ENCODE data around the gene CMTR1. TPM values are rescaled to one million over a fixed set of nuclear protein-coding genes. Genes with fewer than 3 reads are reported as not detected.
"Not testable (repeated sequence)": the region's sequence is repeated elsewhere in the genome, so short reads cannot be mapped to it uniquely, and the experiment has no call there.

CMTR1 gene
- total and polyA plus RNA-seq, 2 donors = 32.2 to 39.6 TPM

DNA sequence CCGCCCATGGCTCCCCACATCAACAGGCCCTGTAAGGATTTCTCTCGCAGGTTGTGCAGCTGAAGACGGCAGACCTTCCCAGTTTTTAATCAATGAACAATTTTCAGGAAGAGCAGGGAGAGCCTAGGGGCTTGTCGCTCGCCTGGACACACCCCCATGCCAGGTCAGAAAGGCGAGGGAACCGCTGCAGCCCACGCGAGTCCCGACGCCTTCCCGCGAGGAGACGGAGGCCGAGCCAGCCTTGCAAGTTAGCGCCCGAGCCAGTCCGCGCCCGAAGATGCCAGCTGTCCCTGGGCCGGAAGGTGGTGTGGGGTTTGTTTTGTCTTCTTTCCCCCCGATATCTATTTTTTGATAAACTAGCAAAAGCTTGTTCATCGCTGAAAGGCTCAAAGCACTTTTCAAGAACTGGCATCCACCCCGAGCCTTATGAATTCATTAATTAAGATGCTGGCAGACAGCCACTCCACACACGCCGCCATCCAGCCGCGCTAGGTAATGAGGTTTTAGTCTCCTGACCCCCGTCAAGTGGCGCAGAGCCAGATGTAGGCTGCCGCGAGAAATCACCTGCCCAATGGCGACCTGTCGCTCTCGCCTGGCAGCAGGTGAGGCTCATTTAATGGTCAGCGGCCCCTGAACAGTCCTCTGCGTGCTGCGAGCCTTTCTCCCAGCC is 60.1 kb downstream of the CMTR1 start:
- Histone ChIP-seq H3K27me3 (ENCODE audit: control insufficient read depth in 2 of 2, insufficient read depth in 1 of 2, low read length in 1 of 2) (no peaks in the 10 kb centered on the region), H3K36me3 (ENCODE audit: control insufficient read depth in 2 of 2, insufficient read depth in 2 of 2, low read length in 1 of 2) (peaks cover 5 to 6% of the 10 kb centered on the region in 2 donors), H3K27ac (ENCODE audit: low read depth in 1 of 2, low read length in 1 of 2) (no peak overlapping the region), H3K4me3 (ENCODE audit: low read length in 2 of 2) (no peak overlapping the region), H3K9me3 (ENCODE audit: control insufficient read depth in 2 of 2, insufficient read depth in 1 of 2, low read length in 1 of 2) (no peaks in the 10 kb centered on the region), H3K4me1 (ENCODE audit: control insufficient read depth in 2 of 2, insufficient read depth in 2 of 2, low read length in 2 of 2) (peaks cover 18 to 59% of the 10 kb centered on the region in 2 donors)
- 97% methylated on average over 38 of the region's 38 CpGs for WGBS
- DNase-seq (ENCODE audit: low read depth in 6 of 9, low spot score in 9 of 9) = no peak

DNA sequence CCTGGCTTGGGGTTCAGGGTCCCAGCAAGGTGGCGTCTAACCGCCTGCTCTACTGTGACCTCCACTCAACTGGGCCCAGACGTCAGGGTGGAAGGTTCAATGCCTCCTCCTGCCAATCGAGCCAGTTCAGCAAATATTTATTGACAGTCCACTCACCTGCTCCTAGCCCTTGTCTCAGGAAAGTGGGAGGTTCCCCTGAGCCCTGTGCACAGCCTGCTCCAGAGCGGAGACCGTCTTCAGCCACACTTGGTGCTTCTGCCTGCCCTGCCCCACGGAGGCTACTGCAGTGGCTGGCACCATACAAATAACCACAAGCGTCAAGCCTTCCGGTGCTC is 60.6 kb downstream of the CMTR1 start:
- Histone ChIP-seq H3K27me3 (ENCODE audit: control insufficient read depth in 2 of 2, insufficient read depth in 1 of 2, low read length in 1 of 2) (no peaks in the 10 kb centered on the region), H3K9me3 (ENCODE audit: control insufficient read depth in 2 of 2, insufficient read depth in 1 of 2, low read length in 1 of 2) (no peaks in the 10 kb centered on the region), H3K4me3 (ENCODE audit: low read length in 2 of 2) (no peak overlapping the region), H3K27ac (ENCODE audit: low read depth in 1 of 2, low read length in 1 of 2) (no peak overlapping the region), H3K36me3 (ENCODE audit: control insufficient read depth in 2 of 2, insufficient read depth in 2 of 2, low read length in 1 of 2) (peaks cover 5% of the 10 kb centered on the region in 2 donors), H3K4me1 (ENCODE audit: control insufficient read depth in 2 of 2, insufficient read depth in 2 of 2, low read length in 2 of 2) (peaks cover 21 to 60% of the 10 kb centered on the region in 2 donors)
- 96% methylated on average over 9 of the region's 9 CpGs for WGBS
- DNase-seq (ENCODE audit: low read depth in 6 of 9, low spot score in 9 of 9) = no peak

DNA sequence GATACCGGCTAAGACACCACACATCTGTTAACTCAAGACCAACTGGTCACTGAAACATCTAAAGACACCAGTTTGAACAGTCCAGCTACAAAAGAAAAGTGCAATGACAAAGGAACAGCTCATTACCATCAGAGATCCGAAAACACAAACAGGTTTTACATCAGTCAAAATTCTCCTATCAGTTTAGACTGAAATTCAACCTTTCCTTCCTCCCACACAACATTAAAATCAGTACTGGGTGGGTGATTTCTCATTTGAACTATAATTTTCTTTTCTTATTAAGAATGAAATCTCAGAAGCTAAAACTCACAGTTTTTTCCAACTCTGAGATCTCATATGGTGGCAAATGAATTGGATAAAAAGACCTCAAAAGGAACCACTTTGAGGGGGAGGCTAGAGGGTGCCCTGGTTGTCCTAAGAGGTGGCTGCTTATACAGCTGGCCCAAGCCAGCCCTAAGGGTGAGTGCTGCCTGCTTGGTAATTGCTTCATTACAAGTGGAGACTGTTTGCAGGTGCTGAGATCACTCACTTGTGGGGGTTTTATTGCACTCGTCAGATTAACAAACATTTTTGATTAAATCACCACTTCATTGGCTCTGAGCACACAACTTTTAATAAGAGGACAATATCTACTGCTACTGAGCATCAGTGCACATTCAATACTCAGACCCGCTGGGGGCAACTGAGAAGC is 62.4 kb downstream of the CMTR1 start:
- WGBS = 89% methylated on average over 4 of the region's 4 CpGs
- H3K27me3 ChIP-seq (ENCODE audit: control insufficient read depth in 2 of 2, insufficient read depth in 1 of 2, low read length in 1 of 2) = no peaks in the 10 kb centered on the region
- no peak for DNase-seq (ENCODE audit: low read depth in 6 of 9, low spot score in 9 of 9)
- peaks cover 0 to 2% of the 10 kb centered on the region in 2 donors for H3K9me3 ChIP-seq (ENCODE audit: control insufficient read depth in 2 of 2, insufficient read depth in 1 of 2, low read length in 1 of 2)
- H3K4me3 ChIP-seq (ENCODE audit: low read length in 2 of 2) = no peak overlapping the region
- H3K4me1 ChIP-seq (ENCODE audit: control insufficient read depth in 2 of 2, insufficient read depth in 2 of 2, low read length in 2 of 2) = peaks cover 29 to 61% of the 10 kb centered on the region in 2 donors
- H3K36me3 ChIP-seq (ENCODE audit: control insufficient read depth in 2 of 2, insufficient read depth in 2 of 2, low read length in 1 of 2) = peaks cover 5% of the 10 kb centered on the region in 2 donors
- H3K27ac ChIP-seq (ENCODE audit: low read depth in 1 of 2, low read length in 1 of 2) = no peak overlapping the region

DNA sequence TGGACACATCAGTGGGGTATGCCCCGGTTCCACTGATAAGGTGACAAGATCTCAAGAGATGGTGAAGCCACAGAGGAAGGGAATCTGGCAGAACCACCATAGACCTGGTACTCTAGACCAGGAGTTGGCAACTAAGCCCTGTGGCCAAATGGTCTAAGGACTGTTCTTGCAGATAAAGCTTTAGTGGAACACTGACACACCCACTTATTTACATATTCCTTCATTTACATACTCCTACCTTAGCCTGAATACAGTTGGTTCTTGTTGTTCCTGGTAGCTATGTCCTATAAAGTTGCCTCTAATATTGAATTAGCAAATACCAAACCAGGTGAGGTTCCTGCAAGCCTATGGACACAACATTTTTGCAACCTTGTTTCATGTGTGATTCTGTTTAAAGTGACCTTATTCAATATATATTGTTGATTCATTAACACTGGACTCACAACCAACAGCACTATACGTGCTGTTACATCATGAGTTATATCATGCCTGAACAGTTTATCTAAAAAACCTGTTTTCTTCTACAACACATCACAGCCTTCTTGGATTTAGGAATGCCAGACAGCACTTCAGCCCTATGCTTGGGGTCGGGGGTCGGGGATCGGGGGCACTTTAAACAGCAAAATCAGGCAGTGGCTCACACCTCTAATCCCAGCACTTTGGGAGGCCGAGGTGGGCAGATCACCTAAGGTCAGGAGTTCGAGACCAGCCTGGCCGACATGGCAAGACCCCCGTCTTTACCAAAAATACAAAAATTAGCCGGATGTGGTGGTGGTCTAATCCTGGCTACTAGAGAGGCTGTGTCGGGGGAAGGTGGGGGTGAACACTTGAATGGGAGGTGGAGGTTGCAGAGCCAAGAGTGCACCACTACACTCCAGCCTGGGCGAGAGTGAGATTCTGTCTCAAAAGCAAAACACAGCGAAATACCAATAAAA is 64.2 kb downstream of the CMTR1 start:
- H3K4me1 ChIP-seq (ENCODE audit: control insufficient read depth in 2 of 2, insufficient read depth in 2 of 2, low read length in 2 of 2) = peaks cover 25 to 61% of the 10 kb centered on the region in 2 donors
- no peak overlapping the region for H3K27ac ChIP-seq (ENCODE audit: low read depth in 1 of 2, low read length in 1 of 2)
- H3K4me3 ChIP-seq (ENCODE audit: low read length in 2 of 2) = no peak overlapping the region
- peaks cover 5% of the 10 kb centered on the region in 2 donors for H3K36me3 ChIP-seq (ENCODE audit: control insufficient read depth in 2 of 2, insufficient read depth in 2 of 2, low read length in 1 of 2)
- no peaks in the 10 kb centered on the region for H3K27me3 ChIP-seq (ENCODE audit: control insufficient read depth in 2 of 2, insufficient read depth in 1 of 2, low read length in 1 of 2)
- no peak for DNase-seq (ENCODE audit: low read depth in 6 of 9, low spot score in 9 of 9)
- peaks cover 0 to 2% of the 10 kb centered on the region in 2 donors for H3K9me3 ChIP-seq (ENCODE audit: control insufficient read depth in 2 of 2, insufficient read depth in 1 of 2, low read length in 1 of 2)
- 97% methylated on average over 13 of the region's 13 CpGs for WGBS

DNA sequence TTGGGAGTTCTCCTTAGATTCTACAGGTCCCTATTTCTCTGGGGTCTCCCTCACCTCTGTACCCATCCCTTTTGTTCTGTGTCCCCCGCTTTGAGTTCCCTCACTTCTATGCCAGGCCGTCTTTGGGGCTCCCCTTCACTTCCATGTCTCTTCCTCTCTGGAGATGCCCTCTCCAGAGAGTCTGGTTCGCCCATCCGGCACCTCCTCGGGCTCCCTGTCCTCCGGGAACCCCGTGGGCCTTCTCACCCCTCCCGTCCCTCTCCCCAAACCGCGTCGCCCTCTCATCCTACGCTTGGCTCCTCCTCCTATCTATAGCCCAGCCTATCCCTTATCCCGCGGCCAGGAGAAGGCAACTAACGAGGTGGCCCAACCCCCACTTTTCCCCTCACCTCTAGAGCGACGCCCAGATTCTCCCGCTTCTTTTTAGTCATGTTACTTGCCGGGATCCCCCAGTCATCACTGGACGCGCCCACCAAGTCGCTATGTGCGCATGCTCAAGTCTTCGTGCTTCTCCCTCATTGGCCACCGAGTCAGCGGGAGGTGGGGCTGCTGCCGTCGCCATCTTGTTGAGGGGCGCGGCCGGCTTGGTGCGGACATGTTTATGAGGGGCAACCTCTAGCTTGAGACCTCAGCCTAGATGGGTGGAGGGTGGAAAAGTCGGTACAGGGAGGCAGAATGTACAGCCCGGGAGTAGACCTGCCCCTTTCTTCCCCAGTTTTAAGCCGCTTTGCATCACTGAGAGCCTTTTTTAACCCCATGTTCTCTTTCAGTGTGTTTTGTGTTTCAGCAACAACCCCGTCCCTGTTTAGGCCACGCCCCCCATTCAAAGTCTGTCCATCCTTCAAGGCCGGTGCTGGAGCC is 66.6 kb downstream of the CMTR1 start, which contains the start of gene CCDC167:
CCDC167 (minus strand) TSS at position 461 of the 861 bp plus-strand sequence; CDS start at position 431, 30 bp downstream.
- 3% methylated on average over 38 of the region's 38 CpGs for WGBS
- peak within 1 kb of the TSS; percentile 81 to 93 for H3K4me3 ChIP-seq (ENCODE audit: low read length in 2 of 2)
- H3K4me1 ChIP-seq (ENCODE audit: control insufficient read depth in 2 of 2, insufficient read depth in 2 of 2, low read length in 2 of 2) = peaks cover 49 to 73% of the 10 kb centered on the region in 2 donors
- no peaks in the 10 kb centered on the region for H3K27me3 ChIP-seq (ENCODE audit: control insufficient read depth in 2 of 2, insufficient read depth in 1 of 2, low read length in 1 of 2)
- H3K9me3 ChIP-seq (ENCODE audit: control insufficient read depth in 2 of 2, insufficient read depth in 1 of 2, low read length in 1 of 2) = peaks cover 0 to 2% of the 10 kb centered on the region in 2 donors
- no peaks in the 10 kb centered on the region for H3K36me3 ChIP-seq (ENCODE audit: control insufficient read depth in 2 of 2, insufficient read depth in 2 of 2, low read length in 1 of 2)
- peak within 1 kb of the TSS; percentile 64 to 98 for H3K27ac ChIP-seq (ENCODE audit: low read depth in 1 of 2, low read length in 1 of 2)
- peak; percentile 87 to 99 (median 96) for DNase-seq (ENCODE audit: low read depth in 6 of 9, low spot score in 9 of 9)

DNA sequence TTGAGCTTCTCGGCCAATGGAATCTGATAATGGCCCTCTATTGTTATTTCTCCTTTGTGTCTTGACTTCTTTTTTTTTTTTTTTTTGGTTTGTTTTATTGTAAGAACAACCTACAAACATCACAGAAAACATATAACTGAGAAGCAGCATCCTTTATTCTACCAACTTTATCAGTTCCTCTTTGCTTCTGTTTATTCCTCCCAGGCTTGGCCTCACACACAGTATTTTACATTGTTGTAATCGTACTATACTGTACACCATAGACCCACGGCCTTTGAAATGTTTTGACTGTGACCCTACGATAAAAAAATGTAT is 67.2 kb downstream of the CMTR1 start:
- Histone ChIP-seq H3K27ac (ENCODE audit: low read depth in 1 of 2, low read length in 1 of 2) (peak overlapping the region; percentile 64 to 98), H3K4me3 (ENCODE audit: low read length in 2 of 2) (peak overlapping the region; percentile 81 to 93), H3K27me3 (ENCODE audit: control insufficient read depth in 2 of 2, insufficient read depth in 1 of 2, low read length in 1 of 2) (no peaks in the 10 kb centered on the region), H3K9me3 (ENCODE audit: control insufficient read depth in 2 of 2, insufficient read depth in 1 of 2, low read length in 1 of 2) (peaks cover 0 to 2% of the 10 kb centered on the region in 2 donors), H3K36me3 (ENCODE audit: control insufficient read depth in 2 of 2, insufficient read depth in 2 of 2, low read length in 1 of 2) (no peaks in the 10 kb centered on the region), H3K4me1 (ENCODE audit: control insufficient read depth in 2 of 2, insufficient read depth in 2 of 2, low read length in 2 of 2) (peaks cover 55 to 78% of the 10 kb centered on the region in 2 donors)
- DNase-seq (ENCODE audit: low read depth in 6 of 9, low spot score in 9 of 9) = no peak
- WGBS = 76% methylated on average over 4 of the region's 4 CpGs

DNA sequence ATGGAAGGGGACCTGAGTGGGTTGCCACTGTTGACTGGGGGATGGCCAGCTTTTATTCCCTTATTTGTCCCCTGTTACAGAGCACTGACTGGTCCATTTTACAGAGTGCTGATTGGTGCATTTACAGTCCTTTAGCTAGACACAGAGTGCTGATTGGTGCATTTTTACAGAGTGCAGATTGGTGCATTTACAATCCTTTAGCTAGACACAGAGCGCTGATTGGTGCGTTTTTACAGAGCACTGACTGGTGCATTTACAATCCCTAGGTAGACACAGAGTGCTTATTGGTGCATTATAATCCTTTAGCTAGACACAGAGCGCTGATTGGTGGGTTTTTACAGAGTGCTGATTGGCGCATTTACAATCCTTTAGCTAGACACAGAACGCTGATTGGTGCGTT is 67.9 kb downstream of the CMTR1 start:
- H3K36me3 ChIP-seq (ENCODE audit: control insufficient read depth in 2 of 2, insufficient read depth in 2 of 2, low read length in 1 of 2); DNase-seq (ENCODE audit: low read depth in 6 of 9, low spot score in 9 of 9); H3K9me3 ChIP-seq (ENCODE audit: control insufficient read depth in 2 of 2, insufficient read depth in 1 of 2, low read length in 1 of 2); H3K27me3 ChIP-seq (ENCODE audit: control insufficient read depth in 2 of 2, insufficient read depth in 1 of 2, low read length in 1 of 2); H3K4me3 ChIP-seq (ENCODE audit: low read length in 2 of 2): not testable (repeated sequence)
- Histone ChIP-seq H3K4me1 (ENCODE audit: control insufficient read depth in 2 of 2, insufficient read depth in 2 of 2, low read length in 2 of 2) (peaks cover 57 to 80% of the 10 kb centered on the region in 2 donors), H3K27ac (ENCODE audit: low read depth in 1 of 2, low read length in 1 of 2) (peak overlapping the region in 1 of 2 donors; percentile 98)
- WGBS = 98% methylated on average over 6 of the region's 6 CpGs

DNA sequence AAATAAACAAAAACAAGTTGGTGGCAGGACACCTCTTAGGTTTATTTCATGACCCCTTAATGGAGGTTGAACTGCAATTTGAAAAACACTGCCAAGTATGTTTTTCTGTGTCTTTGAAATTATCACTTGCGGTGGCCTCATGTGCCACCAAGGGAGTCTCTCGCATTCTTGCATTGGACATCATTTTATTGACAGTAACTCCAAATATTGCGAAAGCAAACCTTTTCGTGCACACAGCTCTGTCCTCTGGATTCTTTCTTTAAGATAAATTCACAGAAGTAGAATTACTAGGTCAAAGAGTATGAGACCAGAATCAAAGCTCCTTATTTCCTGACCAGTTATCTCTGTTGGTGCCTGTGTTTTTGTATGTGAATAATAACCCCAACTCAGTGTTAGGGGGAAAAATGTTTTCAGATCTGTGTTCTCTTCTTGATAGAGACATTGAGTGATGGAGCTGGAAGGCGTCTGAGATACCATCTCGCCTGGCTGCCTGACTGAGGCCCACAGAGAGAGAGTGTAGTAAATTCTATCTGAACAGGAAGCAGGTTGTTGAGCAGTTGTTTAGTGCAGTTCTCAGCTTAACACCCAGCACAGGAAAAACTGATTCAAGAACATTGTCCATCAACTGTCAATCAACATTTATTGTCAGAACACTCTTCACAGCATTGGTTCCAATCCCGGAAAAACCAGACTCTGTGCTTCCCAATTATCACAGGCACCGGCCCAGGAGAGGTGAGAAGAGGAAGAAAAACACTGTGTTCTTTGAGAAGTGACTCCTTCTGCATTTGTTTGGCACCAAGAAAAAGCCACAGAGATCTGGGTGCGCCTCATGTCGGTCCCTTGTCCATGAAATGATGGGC is 68.8 kb downstream of the CMTR1 start:
- Histone ChIP-seq H3K36me3 (ENCODE audit: control insufficient read depth in 2 of 2, insufficient read depth in 2 of 2, low read length in 1 of 2) (no peaks in the 10 kb centered on the region), H3K4me3 (ENCODE audit: low read length in 2 of 2) (no peak overlapping the region), H3K9me3 (ENCODE audit: control insufficient read depth in 2 of 2, insufficient read depth in 1 of 2, low read length in 1 of 2) (peaks cover 0 to 2% of the 10 kb centered on the region in 2 donors), H3K27me3 (ENCODE audit: control insufficient read depth in 2 of 2, insufficient read depth in 1 of 2, low read length in 1 of 2) (no peaks in the 10 kb centered on the region), H3K27ac (ENCODE audit: low read depth in 1 of 2, low read length in 1 of 2) (peak overlapping the region; percentile 98), H3K4me1 (ENCODE audit: control insufficient read depth in 2 of 2, insufficient read depth in 2 of 2, low read length in 2 of 2) (peaks cover 57 to 89% of the 10 kb centered on the region in 2 donors)
- peak in 5 of 9 donors; percentile 70 to 90 (median 76) for DNase-seq (ENCODE audit: low read depth in 6 of 9, low spot score in 9 of 9)
- WGBS = 43% methylated on average over 10 of the region's 10 CpGs

Data from thymus (tissue), 11 donors.